ENCODE data around the gene CCNI. TPM values are rescaled to one million over a fixed set of nuclear protein-coding genes. Genes with fewer than 3 reads are reported as not detected.
"Not testable (repeated sequence)": the region's sequence is repeated elsewhere in the genome, so short reads cannot be mapped to it uniquely, and the experiment has no call there.

CCNI gene
- total RNA-seq, 4 donors from 2014 or later = 132 to 220 (median 176) TPM

GRCh38 chr4:77073981-77074380 lies 1.8 kb downstream of the CCNI start:
- H3K4me3 ChIP-seq = peak overlapping the region; percentile 69 to 95 (median 87)
- no peaks in the 10 kb centered on the region for H3K36me3 ChIP-seq
- H3K27ac ChIP-seq = peak overlapping the region; percentile 96 to 100 (median 99)
- no peaks in the 10 kb centered on the region for H3K9me3 ChIP-seq
- no peaks in the 10 kb centered on the region for H3K27me3 ChIP-seq
- peaks cover 0 to 30% (median 3%) of the 10 kb centered on the region in 4 donors for H3K4me1 ChIP-seq
- TF ChIP-seq CTCF (IDR thresholded peaks at IDR 0.05) (no peak), POLR2A (IDR thresholded peaks at IDR 0.05) (no peak)
- no peak for DNase-seq

GRCh38 chr4:77073106-77073809 lies 2.5 kb downstream of the CCNI start:
- no peak for DNase-seq
- H3K4me3 ChIP-seq = peak overlapping the region in 3 of 4 donors; percentile 69 to 89 (median 85)

GRCh38 chr4:77072195-77072753 lies 3.5 kb downstream of the CCNI start:
- Histone ChIP-seq H3K27me3 (no peaks in the 10 kb centered on the region), H3K27ac (peak overlapping the region in 1 of 4 donors; percentile 99), H3K9me3 (no peaks in the 10 kb centered on the region), H3K4me1 (peaks cover 0 to 23% (median 3%) of the 10 kb centered on the region in 4 donors), H3K36me3 (no peaks in the 10 kb centered on the region), H3K4me3 (no peak overlapping the region)
- TF ChIP-seq POLR2A (IDR thresholded peaks at IDR 0.05) = no peak
- no peak for TF ChIP-seq CTCF (IDR thresholded peaks at IDR 0.05)
- DNase-seq = no peak

More at GRCh38 chr4:77073106-77073809, 2.5 kb downstream of the CCNI start:
- peak overlapping the region; percentile 6 to 99 (median 58) for H3K27ac ChIP-seq
- peaks cover 0 to 30% (median 3%) of the 10 kb centered on the region in 4 donors for H3K4me1 ChIP-seq
- no peak for TF ChIP-seq POLR2A (IDR thresholded peaks at IDR 0.05)
- TF ChIP-seq CTCF (IDR thresholded peaks at IDR 0.05) = no peak
- no peaks in the 10 kb centered on the region for H3K9me3 ChIP-seq
- H3K27me3 ChIP-seq = no peaks in the 10 kb centered on the region
- no peaks in the 10 kb centered on the region for H3K36me3 ChIP-seq

- H3K4me3 ChIP-seq, H3K27me3 ChIP-seq, DNase-seq, H3K9me3 ChIP-seq, H3K27ac ChIP-seq: not testable (repeated sequence)
- peaks cover 0 to 18% (median 3%) of the 10 kb centered on the region in 4 donors for H3K4me1 ChIP-seq
- peaks cover 0 to 13% (median 0%) of the 10 kb centered on the region in 3 donors for H3K36me3 ChIP-seq
Observed at GRCh38 chr4:77069514-77069913, 6.3 kb downstream of the CCNI start.

GRCh38 chr4:77065382-77065781 lies 10.4 kb downstream of the CCNI start:
- H3K27ac ChIP-seq = no peak overlapping the region
- DNase-seq = no peak
- no peak overlapping the region for H3K4me3 ChIP-seq
- peaks cover 0 to 8% (median 0%) of the 10 kb centered on the region in 4 donors for H3K4me1 ChIP-seq
- peaks cover 0 to 51% (median 0%) of the 10 kb centered on the region in 3 donors for H3K36me3 ChIP-seq
- no peaks in the 10 kb centered on the region for H3K27me3 ChIP-seq
- TF ChIP-seq POLR2A (IDR thresholded peaks at IDR 0.05) = no peak
- TF ChIP-seq CTCF (IDR thresholded peaks at IDR 0.05) = no peak
- H3K9me3 ChIP-seq = no peaks in the 10 kb centered on the region

GRCh38 chr4:77062856-77063255 lies 12.9 kb downstream of the CCNI start:
- Histone ChIP-seq H3K27me3 (no peaks in the 10 kb centered on the region), H3K4me1 (no peaks in the 10 kb centered on the region), H3K4me3 (no peak overlapping the region), H3K36me3 (peaks cover 0 to 68% (median 0%) of the 10 kb centered on the region in 3 donors), H3K27ac (no peak overlapping the region), H3K9me3 (no peaks in the 10 kb centered on the region)
- no peak for DNase-seq
- no peak for TF ChIP-seq POLR2A (IDR thresholded peaks at IDR 0.05)
- no peak for TF ChIP-seq CTCF (IDR thresholded peaks at IDR 0.05)

Data from Peyer's patch (tissue), 4 donors.